PC-9 (cell line): ENCODE data around the gene SETD5. TPM values are rescaled to one million over a fixed set of nuclear protein-coding genes. Genes with fewer than 3 reads are reported as not detected.
A peak's percentile ranks its signal among the peaks of the same experiment; 100 is the strongest.

ENCODE experiments used
- BruUV-seq: library from RNA; stranded (reverse); fragments of 400-500 nt; replicated peaks from 2 replicates; lab custom pipeline; 2021; lab: Mats Ljungman, UMichigan
- CTCF ChIA-PET: fragments of 300-600 bp; sonication (Branson Sonifier 250); formaldehyde crosslinking; loops from one replicate; lab custom pipeline; 2022; ENCODE audit warnings: antibody characterized with exemption; lab: Charles Lee
- POLR2A ChIA-PET: fragments of 300-600 bp; sonication (Branson Sonifier 250); formaldehyde crosslinking; loops from one replicate; lab custom pipeline; 2022; ENCODE audit warnings: antibody characterized with exemption; ENCODE audit not compliant: unreplicated experiment; lab: Charles Lee
- DNase-seq, 2 experiments: peaks; one replicate each; pipeline versions ENCODE4 v3.0.0 to v3.0.0-alpha.2; 2015 to 2022; ENCODE audit warnings: mixed read lengths in 1 of 2
- H2AFZ ChIP-seq: fragments of 200-600 bp; sonication (generic); 2 replicates; pipeline ENCODE4 v1.8.1; 2017; ENCODE audit warnings: antibody characterized with exemption
- H3F3A ChIP-seq: fragments of 200-600 bp; sonication (generic); 2 replicates; pipeline ENCODE4 v1.8.1; 2017; ENCODE audit warnings: antibody characterized with exemption, mild to moderate bottlenecking, low read depth; ENCODE audit not compliant: insufficient read depth
- H3K27ac ChIP-seq: fragments of 200-600 bp; sonication (generic); 2 replicates; pipeline ENCODE4 v1.6.1; 2016; ENCODE audit warnings: mixed run types
- H3K27me3 ChIP-seq: fragments of 200-600 bp; sonication (generic); 2 replicates; pipeline ENCODE4 v1.6.1; 2016; ENCODE audit warnings: low read depth, mixed run types; ENCODE audit not compliant: insufficient read depth
- H3K36me3 ChIP-seq: fragments of 200-600 bp; sonication (generic); 2 replicates; pipeline ENCODE4 v1.6.1; 2016; ENCODE audit warnings: low read depth, mixed run types
- H3K4me1 ChIP-seq: fragments of 200-600 bp; sonication (generic); replicated peaks from 2 replicates; pipeline ENCODE4 v1.6.1; 2016; ENCODE audit warnings: mixed run types; ENCODE audit not compliant: insufficient read depth
- H3K4me2 ChIP-seq: fragments of 200-600 bp; sonication (generic); 2 replicates; pipeline ENCODE4 v1.6.1; 2017; ENCODE audit warnings: mixed run types
- H3K4me3 ChIP-seq: fragments of 200-600 bp; sonication (generic); 2 replicates; pipeline ENCODE4 v1.6.1; 2016; ENCODE audit warnings: mixed run types
- H3K79me2 ChIP-seq: fragments of 200-600 bp; sonication (generic); 2 replicates; pipeline ENCODE4 v1.6.1; 2017; ENCODE audit warnings: low read depth, mixed run types
- H3K9me2 ChIP-seq: fragments of 200-600 bp; sonication (generic); 2 replicates; pipeline ENCODE4 v1.8.1; 2017; ENCODE audit warnings: mild to moderate bottlenecking; ENCODE audit not compliant: insufficient read depth
- H3K9me3 ChIP-seq: fragments of 200-600 bp; sonication (generic); 2 replicates; pipeline ENCODE4 v1.8.1; 2016; ENCODE audit warnings: low read depth; ENCODE audit not compliant: insufficient read depth
- H4K20me1 ChIP-seq: fragments of 200-600 bp; sonication (generic); 2 replicates; pipeline ENCODE4 v1.8.1; 2017; ENCODE audit not compliant: insufficient read depth
- CTCF ChIP-seq: fragments of 200-600 bp; sonication (generic); conservative IDR thresholded peaks from 2 replicates; pipeline ENCODE4 v1.6.1; 2017; ENCODE audit warnings: mixed run types, antibody characterized with exemption, mild to moderate bottlenecking, moderate library complexity
- EZH2 ChIP-seq: fragments of 200-600 bp; sonication (generic); IDR thresholded peaks from 2 replicates; pipeline ENCODE4 v1.8.0; 2017; ENCODE audit warnings: antibody characterized with exemption, low read depth
- intact Hi-C: fragments of 100-400 bp; cut with micrococcal nuclease; formaldehyde crosslinking; loops from one replicate; pipeline ENCODE4 v1.10.0; 2022; ENCODE audit not compliant: unreplicated experiment
- total RNA-seq: library from RNA; stranded (reverse); gene quantifications from 2 replicates; pipeline ENCODE4 v1.2.3, GENCODE V29; 2021

The SETD5 gene
- total RNA-seq, 1 experiment from 2014 or later, result 140 TPM

- no peaks in the 10 kb centered on the region for H3K9me3 ChIP-seq
- H3F3A ChIP-seq, result peaks cover 30% of the 10 kb centered on the region
- peak overlapping the region; percentile 67 for H3K4me2 ChIP-seq
- peak overlapping the region; percentile 48 for H3K27ac ChIP-seq
- CTCF ChIA-PET, result interaction anchor here (0.6 to 2.5 kb wide), 6 partner anchors 8 to 1000 kb away, joined by 3 to 9 read pairs (median 4); partner anchors contain the start of gene THUMPD3
- peaks cover 69% of the 10 kb centered on the region for H3K4me1 ChIP-seq
- intact Hi-C loops, result loop anchor here (5.0 kb wide), 4 partner anchors 44 to 1384 kb away; partner anchors contain the start of gene SETD5
- no peaks in the 10 kb centered on the region for H3K9me2 ChIP-seq
- H4K20me1 ChIP-seq, result 0 out of 2 replicates have a peak, but pooled peaks cover 4% of the 10 kb centered on the region
- peak; percentile 91 for TF ChIP-seq CTCF
- TF ChIP-seq EZH2, result no peak
- H2AFZ ChIP-seq, result no peak overlapping the region
- no TSS peak for BruUV-seq
- no peaks in the 10 kb centered on the region for H3K36me3 ChIP-seq
- H3K79me2 ChIP-seq, result 0 out of 2 replicates have a peak, but pooled peaks cover 6% of the 10 kb centered on the region
- POLR2A ChIA-PET, result interaction anchor here (0.6 kb wide), 3 partner anchors 296 to 538 kb away, joined by 3 to 7 read pairs (median 4); no protein-coding TSS in a partner anchor
- DNase-seq, result peak; percentile 62 to 71
- H3K27me3 ChIP-seq, result no peaks in the 10 kb centered on the region
- H3K4me3 ChIP-seq, result no peak overlapping the region
Measured at GRCh38 chr3:9352917-9353752, 44.3 kb upstream of the SETD5 start.

GRCh38 chr3:9361691-9362388 lies 35.6 kb upstream of the SETD5 start:
- BruUV-seq, result TSS peak; percentile 72
- Histone ChIP-seq H3K4me2 (peak overlapping the region; percentile 78), H3K4me1 (peaks cover 22% of the 10 kb centered on the region; the same call in 1 of the 2 replicates), H3K27ac (peak overlapping the region; percentile 78; the same call in 1 of the 2 replicates), H3K9me2 (no peaks in the 10 kb centered on the region), H2AFZ (peak overlapping the region; percentile 96; the same call in 1 of the 2 replicates), H3K4me3 (peak overlapping the region; percentile 81), H3F3A (peaks cover 6% of the 10 kb centered on the region; the same call in 1 of the 2 replicates), H3K27me3 (no peaks in the 10 kb centered on the region), H4K20me1 (no peaks in the 10 kb centered on the region), H3K9me3 (0 out of 2 replicates have a peak, but pooled peaks cover 4% of the 10 kb centered on the region), H3K79me2 (peaks cover 40% of the 10 kb centered on the region), H3K36me3 (peaks cover 20% of the 10 kb centered on the region)
- intact Hi-C loops, result no loop called here
- ChIA-PET POLR2A (interaction anchor here (0.6 kb wide), 1 partner anchor 525 kb away, joined by 4 read pairs; no protein-coding TSS in a partner anchor), CTCF (interaction anchor here (0.6 to 2.1 kb wide), 6 partner anchors 9 to 893 kb away, joined by 3 to 16 read pairs (median 4); no protein-coding TSS in a partner anchor)
- TF ChIP-seq EZH2, result no peak
- no peak for TF ChIP-seq CTCF
- DNase-seq, result no peak
